ENCODE results near the gene LLGL2.

DNA sequence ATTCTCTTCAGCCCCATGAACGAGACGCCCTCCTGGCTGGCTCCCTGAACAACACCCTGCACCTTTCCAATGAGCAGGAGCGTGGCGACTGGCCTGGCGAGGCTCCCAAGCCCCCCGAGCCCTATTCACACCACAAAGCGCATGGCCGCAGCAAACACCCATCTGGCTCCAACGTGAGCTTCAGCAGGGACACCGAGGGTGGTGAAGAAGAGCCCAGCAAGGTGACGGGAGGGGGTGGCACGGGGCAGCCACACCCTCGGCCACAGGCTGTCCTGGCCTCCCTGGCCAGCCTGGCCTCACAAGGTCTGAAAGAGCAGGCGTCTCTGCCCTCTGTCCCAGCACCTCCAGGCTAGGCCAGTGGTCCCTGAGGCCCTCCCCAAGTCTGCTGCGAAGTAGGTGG, 33.8 kb upstream of the LLGL2 start:
- TF ChIP-seq, protein P1, sequence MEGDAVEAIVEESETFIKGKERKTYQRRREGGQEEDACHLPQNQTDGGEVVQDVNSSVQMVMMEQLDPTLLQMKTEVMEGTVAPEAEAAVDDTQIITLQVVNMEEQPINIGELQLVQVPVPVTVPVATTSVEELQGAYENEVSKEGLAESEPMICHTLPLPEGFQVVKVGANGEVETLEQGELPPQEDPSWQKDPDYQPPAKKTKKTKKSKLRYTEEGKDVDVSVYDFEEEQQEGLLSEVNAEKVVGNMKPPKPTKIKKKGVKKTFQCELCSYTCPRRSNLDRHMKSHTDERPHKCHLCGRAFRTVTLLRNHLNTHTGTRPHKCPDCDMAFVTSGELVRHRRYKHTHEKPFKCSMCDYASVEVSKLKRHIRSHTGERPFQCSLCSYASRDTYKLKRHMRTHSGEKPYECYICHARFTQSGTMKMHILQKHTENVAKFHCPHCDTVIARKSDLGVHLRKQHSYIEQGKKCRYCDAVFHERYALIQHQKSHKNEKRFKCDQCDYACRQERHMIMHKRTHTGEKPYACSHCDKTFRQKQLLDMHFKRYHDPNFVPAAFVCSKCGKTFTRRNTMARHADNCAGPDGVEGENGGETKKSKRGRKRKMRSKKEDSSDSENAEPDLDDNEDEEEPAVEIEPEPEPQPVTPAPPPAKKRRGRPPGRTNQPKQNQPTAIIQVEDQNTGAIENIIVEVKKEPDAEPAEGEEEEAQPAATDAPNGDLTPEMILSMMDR (conservative IDR thresholded peaks at IDR 0.05), result no peak
- no peak for TF ChIP-seq ZFX (IDR thresholded peaks at IDR 0.05)
